ENCODE results near the gene SLN.

- no peak for TF ChIP-seq ZNF701 (tag by site-specific recombination; IDR thresholded peaks at IDR 0.05)
- no peak for TF ChIP-seq KLF1 (tag by site-specific recombination; IDR thresholded peaks at IDR 0.05)
- no peak for TF ChIP-seq SETDB1 (IDR thresholded peaks at IDR 0.05; ENCODE audit: insufficient read length, low read length)
- no peak for TF ChIP-seq CTCF (tag by site-specific recombination; IDR thresholded peaks at IDR 0.05)
- no peak for TF ChIP-seq ZNF658 (tag by site-specific recombination; IDR thresholded peaks at IDR 0.05)
- TF ChIP-seq ZNF10 (tag by site-specific recombination; IDR thresholded peaks at IDR 0.05), result no peak
- TF ChIP-seq ZNF530 (tag by site-specific recombination; IDR thresholded peaks at IDR 0.05; ENCODE audit: low read depth), result no peak
- no peak for TF ChIP-seq YY1 (tag by site-specific recombination; IDR thresholded peaks at IDR 0.05)
- TF ChIP-seq ZBTB7A (tag by site-specific recombination; IDR thresholded peaks at IDR 0.05; ENCODE audit: low read depth), result no peak
- no peak for TF ChIP-seq ZNF24 (tag by site-specific recombination; IDR thresholded peaks at IDR 0.05)
- no peak for TF ChIP-seq ZNF274 (IDR thresholded peaks at IDR 0.05; ENCODE audit: low read length)
- no peak for TF ChIP-seq ZNF274 (tag by site-specific recombination; IDR thresholded peaks at IDR 0.05; ENCODE audit: borderline replicate concordance)
- no peak for TF ChIP-seq REST (tag by site-specific recombination; IDR thresholded peaks at IDR 0.05)
Measured at GRCh38 chr11:107678632-107678971, 33.3 kb downstream of the SLN start.

All from HEK293 (cell line).